ENCODE measurements around the gene CADPS. TPM values are rescaled to one million over a fixed set of nuclear protein-coding genes. Genes with fewer than 3 reads are reported as not detected.
A peak's percentile ranks its signal among the peaks of the same experiment; 100 is the strongest.

CADPS gene
- total RNA-seq, 2 experiments from 2014 or later, result 61.3 to 68.6 TPM

GRCh38 chr3:62665627-62666437 is 209.4 kb downstream of the CADPS start:
- peak overlapping the region; percentile 64 for H3K4me2 ChIP-seq (ENCODE audit: low read length)
- peak overlapping the region; percentile 21 for H3K4me3 ChIP-seq (ENCODE audit: low read depth, low read length, poor library complexity, severe bottlenecking)
- peak overlapping the region; percentile 47 for H3K27ac ChIP-seq (ENCODE audit: low read depth, low read length, poor library complexity, severe bottlenecking)
- H3K79me2 ChIP-seq (ENCODE audit: insufficient read depth, low read depth, low read length), result no peaks in the 10 kb centered on the region
- H2AFZ ChIP-seq (ENCODE audit: low read length), result peak overlapping the region; percentile 45; the same call in 1 of the 2 replicates
- POLR2A ChIA-PET, result interaction anchor here (0.9 to 7.1 kb wide), 22 partner anchors 17 to 562 kb away, joined by 3 to 142 read pairs (median 6); partner anchors contain the start of gene CADPS
- CTCF ChIA-PET (ENCODE audit: unreplicated experiment), result interaction anchor here (0.6 to 5.7 kb wide), 18 partner anchors 16 to 562 kb away, joined by 3 to 25 read pairs (median 4); no protein-coding TSS in a partner anchor
- BruUV-seq (replicated peaks), result no TSS peak
- H3K4me1 ChIP-seq (ENCODE audit: insufficient read depth, low read length, poor library complexity, severe bottlenecking), result peaks cover 50% of the 10 kb centered on the region
- no peaks in the 10 kb centered on the region for H3K9me3 ChIP-seq (ENCODE audit: low read length)
- H3K9me2 ChIP-seq (ENCODE audit: insufficient read depth, low read length), result no peaks in the 10 kb centered on the region
- no peaks in the 10 kb centered on the region for H4K20me1 ChIP-seq (ENCODE audit: insufficient read depth, low read length)
- peak; percentile 90 for DNase-seq (ENCODE audit: low spot score)
- intact Hi-C loops (cut with micrococcal nuclease; ENCODE audit: unreplicated experiment), result loop anchor here (1.0 to 5.0 kb wide), 7 partner anchors 57 to 566 kb away; no protein-coding TSS in a partner anchor
- no peaks in the 10 kb centered on the region for H3K36me3 ChIP-seq (ENCODE audit: insufficient read depth, low read length)
- TF ChIP-seq CTCF (conservative IDR thresholded peaks at IDR 0.05; ENCODE audit: low read length) (peak; percentile 97), EZH2phosphoT487 (IDR thresholded peaks at IDR 0.05; ENCODE audit: borderline replicate concordance, low read depth, low read length) (no peak)

- H3K9me3 ChIP-seq (ENCODE audit: low read length), result no peaks in the 10 kb centered on the region
- intact Hi-C loops (cut with micrococcal nuclease; ENCODE audit: unreplicated experiment), result no loop called here
- CTCF ChIA-PET (ENCODE audit: unreplicated experiment), result no interaction called here
- no peaks in the 10 kb centered on the region for H3K36me3 ChIP-seq (ENCODE audit: insufficient read depth, low read length)
- no peaks in the 10 kb centered on the region for H3K9me2 ChIP-seq (ENCODE audit: insufficient read depth, low read length)
- DNase-seq (ENCODE audit: low spot score), result no peak
- BruUV-seq (replicated peaks), result no TSS peak
- no peak overlapping the region for H2AFZ ChIP-seq (ENCODE audit: low read length)
- H4K20me1 ChIP-seq (ENCODE audit: insufficient read depth, low read length), result no peaks in the 10 kb centered on the region
- H3K27ac ChIP-seq (ENCODE audit: low read depth, low read length, poor library complexity, severe bottlenecking), result no peak overlapping the region
- no peak overlapping the region for H3K4me2 ChIP-seq (ENCODE audit: low read length)
- H3K79me2 ChIP-seq (ENCODE audit: insufficient read depth, low read depth, low read length), result no peaks in the 10 kb centered on the region
- POLR2A ChIA-PET, result interaction anchor here (0.5 to 1.2 kb wide), 2 partner anchors 14 to 36 kb away, joined by 3 to 6 read pairs; no protein-coding TSS in a partner anchor
- TF ChIP-seq EZH2phosphoT487 (IDR thresholded peaks at IDR 0.05; ENCODE audit: borderline replicate concordance, low read depth, low read length) (no peak), CTCF (conservative IDR thresholded peaks at IDR 0.05; ENCODE audit: low read length) (no peak)
- no peak overlapping the region for H3K4me3 ChIP-seq (ENCODE audit: low read depth, low read length, poor library complexity, severe bottlenecking)
- H3K4me1 ChIP-seq (ENCODE audit: insufficient read depth, low read length, poor library complexity, severe bottlenecking), result peaks cover 18% of the 10 kb centered on the region
Measured at GRCh38 chr3:62662677-62663076, 212.5 kb downstream of the CADPS start.

Measured in OCI-LY7 (cell line).